SH-SY5Y (cell line): ENCODE results near the gene GNG11.

ENCODE experiments used
- GATA2 ChIP-seq: IDR thresholded peaks from 2 replicates; pipeline ENCODE4 v1.6.1; 2011; ENCODE audit warnings: mild to moderate bottlenecking, low read depth, low read length
- GATA3 ChIP-seq: IDR thresholded peaks from 2 replicates; pipeline ENCODE4 v1.6.1; 2011; ENCODE audit warnings: low read depth, mild to moderate bottlenecking, low read length, moderate library complexity

DNA sequence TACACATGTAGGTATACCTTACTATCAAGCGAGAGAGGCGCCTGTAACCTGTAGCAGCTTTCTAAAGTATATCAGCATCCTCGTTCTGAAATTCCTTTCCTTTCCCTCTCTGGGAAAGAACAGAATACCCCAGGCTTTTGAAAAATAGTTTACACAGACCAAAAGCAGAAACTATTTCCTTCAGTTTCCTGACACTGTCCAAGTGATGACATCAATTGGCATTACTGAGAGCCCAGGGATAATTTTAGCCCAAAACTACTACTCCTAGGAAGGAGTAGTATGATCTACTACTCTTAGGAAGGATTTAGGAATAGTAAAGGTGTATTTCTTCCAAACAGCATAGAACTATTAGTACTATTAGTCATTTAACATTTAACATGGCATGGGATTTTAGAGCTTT is 6.0 kb downstream of the GNG11 start:
- no peak for TF ChIP-seq GATA2
- no peak for TF ChIP-seq GATA3
